Measurements from ENCODE around the gene VSTM5. TPM values are rescaled to one million over a fixed set of nuclear protein-coding genes. Genes with fewer than 3 reads are reported as not detected.

The VSTM5 gene
- total and polyA plus RNA-seq, 2 donors (not counting 3 experiments of a cell fraction or from before 2014, with no cell fraction given): 0.03 TPM; not detected in 1

GRCh38 chr11:93770160-93770559 is 80.3 kb downstream of the VSTM5 start:
- Histone ChIP-seq H3K79me2 (ENCODE audit: control insufficient read depth, insufficient read depth, low read length) (no peaks in the 10 kb centered on the region), H3K36me3 (ENCODE audit: control insufficient read depth in 2 of 2, extremely low read depth in 1 of 2, insufficient read depth in 2 of 2, low read length in 2 of 2) (no peaks in the 10 kb centered on the region), H3K27me3 (ENCODE audit: control insufficient read depth in 2 of 2, insufficient read depth in 2 of 2, low read length in 2 of 2) (no peaks in the 10 kb centered on the region), H2AFZ (ENCODE audit: low read depth, low read length) (no peak overlapping the region), H3K9me3 (replicated peaks; ENCODE audit: control insufficient read depth, insufficient read depth, low read length) (no peaks in the 10 kb centered on the region), H4K20me1 (replicated peaks; ENCODE audit: control insufficient read depth, extremely low read depth, insufficient read depth, low read length) (no peaks in the 10 kb centered on the region), H3K4me3 (replicated peaks in 1 of 3; ENCODE audit: insufficient read depth in 1 of 3, low read depth in 1 of 3, low read length in 3 of 3) (no peak overlapping the region), H3K4me1 (ENCODE audit: control insufficient read depth, extremely low read depth, insufficient read depth, low read length) (no peaks in the 10 kb centered on the region), H3K9ac (replicated peaks; ENCODE audit: extremely low read depth, insufficient read depth, low read length) (no peak overlapping the region), H3K4me2 (ENCODE audit: insufficient read depth, low read length) (no peak overlapping the region), H3K9me1 (replicated peaks; ENCODE audit: control insufficient read depth, extremely low read depth, insufficient read depth, low read length) (no peaks in the 10 kb centered on the region), H3K27ac (ENCODE audit: insufficient read depth, low read depth, low read length) (no peak overlapping the region)
- intact Hi-C loops (cut with micrococcal nuclease) (no loop called here), dilution Hi-C loops (cut with MboI; ENCODE audit: extremely low pct_ligation_motif_present, low sequenced_read_pairs) (no loop called here)
- TF ChIP-seq FOS (IDR thresholded peaks at IDR 0.05; ENCODE audit: borderline replicate concordance, insufficient read depth, low read length) (no peak), MYC (IDR thresholded peaks at IDR 0.05; ENCODE audit: low read depth, low read length) (no peak), POLR2AphosphoS5 (IDR thresholded peaks at IDR 0.05; ENCODE audit: insufficient read depth, low read depth, low read length) (no peak), CTCF (IDR thresholded peaks at IDR 0.05; ENCODE audit: extremely low read depth in 1 of 2, insufficient read depth in 1 of 2, low read depth in 1 of 2, low read length in 2 of 2) (no peak), JUN (IDR thresholded peaks at IDR 0.05; ENCODE audit: borderline replicate concordance, insufficient read depth, insufficient read length, low read depth) (no peak), EZH2 (IDR thresholded peaks at IDR 0.05; ENCODE audit: borderline replicate concordance, low read depth, low read length, severe bottlenecking) (no peak), MAX (IDR thresholded peaks at IDR 0.05; ENCODE audit: insufficient read depth, insufficient read length) (no peak), GATA2 (IDR thresholded peaks at IDR 0.05; ENCODE audit: insufficient read depth, insufficient read length, low read depth, low read length) (no peak), POLR2A (IDR thresholded peaks at IDR 0.05; ENCODE audit: low read depth, low read length) (no peak)
- no TSS peak for BruUV-seq (replicated peaks)
- CTCF ChIA-PET: no interaction called here
- POLR2A ChIA-PET: no interaction called here
- no peak for DNase-seq (ENCODE audit: low read depth, low spot score)
- FAIRE-seq: no peak

Small RNAs within 50 kb of the gene (small RNA-seq; reads per million reads assigned to genes)
- gene RF00019 (ENCODE audit: insufficient read depth, insufficient read length, low read depth, low replicate concordance): not detected

Other genes with a start within 250 kb of the VSTM5 start
- gene CEP295, start 188.9 kb downstream of the VSTM5 start, total RNA-seq: 16.7 and 21.4 TPM in 2 replicates
- 4.3 and 5.3 TPM in 2 replicates for gene CEP295, start 188.9 kb downstream of the VSTM5 start, polyA plus RNA-seq
- gene TAF1D, start 109.1 kb downstream of the VSTM5 start, total RNA-seq: 172 and 181 TPM in 2 replicates
- gene TAF1D, start 109.1 kb downstream of the VSTM5 start, polyA plus RNA-seq: 39.7 and 60.7 TPM in 2 replicates
- gene C11orf54, start 108.9 kb downstream of the VSTM5 start, total RNA-seq: 17.7 and 18.7 TPM in 2 replicates
- 3.2 and 4.2 TPM in 2 replicates for gene C11orf54, start 108.9 kb downstream of the VSTM5 start, polyA plus RNA-seq
- gene MED17, start 66.3 kb downstream of the VSTM5 start, total RNA-seq: 33.5 and 40.6 TPM in 2 replicates
- 9.8 and 11.3 TPM in 2 replicates for gene MED17, start 66.3 kb downstream of the VSTM5 start, polyA plus RNA-seq
- gene HEPHL1, start 170.7 kb upstream of the VSTM5 start, total RNA-seq: not detected in 2 replicates
- gene HEPHL1, start 170.7 kb upstream of the VSTM5 start, polyA plus RNA-seq: not detected in 2 replicates

Data from endothelial cell of umbilical vein (primary cell).